ENCODE measurements around the gene KCNK5. TPM values are rescaled to one million over a fixed set of nuclear protein-coding genes. Genes with fewer than 3 reads are reported as not detected.

KCNK5 gene
- total RNA-seq, 2 donors from 2014 or later = 1.1 to 2.0 TPM

DNA sequence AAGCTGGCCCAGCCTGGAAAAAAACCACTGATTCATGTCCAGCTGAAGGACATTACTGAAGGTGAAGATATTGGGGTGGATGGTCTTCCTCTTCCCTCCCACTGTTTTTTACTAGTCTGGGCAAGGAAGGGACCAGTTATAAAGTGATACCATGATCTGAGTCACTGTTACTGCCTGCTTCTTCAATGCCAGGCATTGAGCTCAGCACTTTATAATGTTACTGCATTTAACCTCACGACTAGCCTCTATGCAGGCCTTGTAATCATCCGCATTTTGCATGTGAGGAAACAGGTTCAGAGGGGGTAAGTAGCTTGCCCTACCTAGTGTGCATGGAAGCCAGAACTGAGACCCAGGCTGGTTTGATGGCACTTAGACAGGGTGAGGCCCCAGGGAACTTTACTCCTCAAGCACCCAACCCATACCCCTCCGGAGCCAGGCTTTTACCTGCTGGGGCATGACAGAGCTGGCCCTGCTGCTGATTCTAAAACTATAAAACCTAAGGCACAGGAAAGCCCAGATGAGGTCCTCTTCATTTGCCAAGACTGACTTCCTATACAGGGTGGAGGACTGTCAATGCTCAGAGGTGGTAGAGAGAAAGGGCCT is 11.0 kb upstream of the KCNK5 start:
- Histone ChIP-seq H3K9me3 (no peaks in the 10 kb centered on the region), H3K4me3 (no peak overlapping the region), H3K36me3 (no peaks in the 10 kb centered on the region), H3K4me1 (no peaks in the 10 kb centered on the region), H3K27me3 (no peaks in the 10 kb centered on the region), H3K27ac (no peak overlapping the region)
- TF ChIP-seq, protein P1, sequence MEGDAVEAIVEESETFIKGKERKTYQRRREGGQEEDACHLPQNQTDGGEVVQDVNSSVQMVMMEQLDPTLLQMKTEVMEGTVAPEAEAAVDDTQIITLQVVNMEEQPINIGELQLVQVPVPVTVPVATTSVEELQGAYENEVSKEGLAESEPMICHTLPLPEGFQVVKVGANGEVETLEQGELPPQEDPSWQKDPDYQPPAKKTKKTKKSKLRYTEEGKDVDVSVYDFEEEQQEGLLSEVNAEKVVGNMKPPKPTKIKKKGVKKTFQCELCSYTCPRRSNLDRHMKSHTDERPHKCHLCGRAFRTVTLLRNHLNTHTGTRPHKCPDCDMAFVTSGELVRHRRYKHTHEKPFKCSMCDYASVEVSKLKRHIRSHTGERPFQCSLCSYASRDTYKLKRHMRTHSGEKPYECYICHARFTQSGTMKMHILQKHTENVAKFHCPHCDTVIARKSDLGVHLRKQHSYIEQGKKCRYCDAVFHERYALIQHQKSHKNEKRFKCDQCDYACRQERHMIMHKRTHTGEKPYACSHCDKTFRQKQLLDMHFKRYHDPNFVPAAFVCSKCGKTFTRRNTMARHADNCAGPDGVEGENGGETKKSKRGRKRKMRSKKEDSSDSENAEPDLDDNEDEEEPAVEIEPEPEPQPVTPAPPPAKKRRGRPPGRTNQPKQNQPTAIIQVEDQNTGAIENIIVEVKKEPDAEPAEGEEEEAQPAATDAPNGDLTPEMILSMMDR (IDR thresholded peaks at IDR 0.05) = no peak
- no peak for DNase-seq (ENCODE audit: low spot score)

DNA sequence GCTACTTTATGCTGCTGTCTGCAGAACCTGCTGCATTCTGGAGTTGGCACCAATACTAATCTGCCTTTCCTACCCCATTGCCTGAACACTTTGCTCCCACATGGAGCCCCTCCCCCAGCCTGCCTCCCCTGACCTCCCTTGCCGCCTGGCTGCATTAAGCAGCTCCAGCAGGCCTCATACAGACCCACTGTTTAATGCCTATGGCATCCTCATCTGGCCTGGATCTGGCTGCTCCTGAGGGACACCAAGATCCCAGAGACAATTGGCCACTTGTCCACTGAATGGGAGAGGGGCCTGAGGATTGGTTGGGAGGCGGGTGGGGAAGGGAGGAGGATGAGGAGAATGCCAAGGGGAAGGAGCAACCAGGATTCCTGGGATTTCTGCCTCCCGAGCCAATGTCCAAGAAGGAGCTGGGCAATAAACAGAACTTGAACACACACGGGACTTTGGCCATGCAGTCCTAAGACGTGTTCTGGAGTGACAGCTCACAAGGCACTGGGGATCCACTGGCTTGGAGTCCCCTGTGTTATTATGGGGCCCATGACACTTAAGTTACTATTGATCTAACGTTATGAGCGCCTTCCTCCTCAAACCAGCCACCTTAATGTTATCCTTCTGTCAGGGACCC is 10.4 kb upstream of the KCNK5 start:
- TF ChIP-seq, protein P1 (IDR thresholded peaks at IDR 0.05) = no peak
- no peaks in the 10 kb centered on the region for H3K27me3 ChIP-seq
- H3K4me3 ChIP-seq = no peak overlapping the region
- H3K36me3 ChIP-seq = no peaks in the 10 kb centered on the region
- no peaks in the 10 kb centered on the region for H3K9me3 ChIP-seq
- H3K4me1 ChIP-seq = no peaks in the 10 kb centered on the region
- DNase-seq (ENCODE audit: low spot score) = no peak
- H3K27ac ChIP-seq = no peak overlapping the region

DNA sequence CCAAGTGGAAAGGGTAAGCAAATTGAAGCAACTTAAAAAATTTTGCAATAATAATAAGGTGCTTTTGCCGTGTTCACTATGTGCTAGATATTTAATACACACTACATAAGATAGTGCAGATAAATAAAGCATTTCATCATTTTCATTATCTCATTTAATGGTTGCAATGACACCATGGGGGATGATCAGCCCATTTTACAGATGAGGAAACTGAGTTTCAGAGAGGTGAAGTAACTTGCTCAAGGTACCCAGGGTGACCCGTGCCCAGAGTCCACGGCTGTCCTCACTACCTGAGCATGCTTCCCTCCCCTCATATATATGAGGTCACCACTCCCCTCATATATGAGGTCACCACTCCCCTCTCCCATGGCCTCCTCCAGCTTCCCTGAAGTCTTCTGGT is 7.5 kb upstream of the KCNK5 start:
- Histone ChIP-seq H3K4me1 (no peaks in the 10 kb centered on the region), H3K4me3 (no peak overlapping the region), H3K27me3 (no peaks in the 10 kb centered on the region), H3K9me3 (no peaks in the 10 kb centered on the region), H3K36me3 (no peaks in the 10 kb centered on the region), H3K27ac (no peak overlapping the region)
- no peak for DNase-seq (ENCODE audit: low spot score)
- TF ChIP-seq, protein P1 (IDR thresholded peaks at IDR 0.05) = no peak

- Histone ChIP-seq H3K36me3 (no peaks in the 10 kb centered on the region), H3K4me3 (no peak overlapping the region), H3K4me1 (peaks cover 0 to 12% of the 10 kb centered on the region in 2 donors), H3K27ac (no peak overlapping the region), H3K9me3 (no peaks in the 10 kb centered on the region), H3K27me3 (peaks cover under 1 to 8% of the 10 kb centered on the region in 2 donors)
- TF ChIP-seq, protein P1 (IDR thresholded peaks at IDR 0.05) = no peak
- DNase-seq (ENCODE audit: low spot score) = no peak
These were observed 4.1 kb upstream of the KCNK5 start for GRCh38 chr6:39233333-39233732.

- Histone ChIP-seq H3K27me3 (peaks cover 4 to 8% of the 10 kb centered on the region in 2 donors), H3K27ac (no peak overlapping the region)
These were observed 2.4 kb upstream of the KCNK5 start for GRCh38 chr6:39231521-39232243.

More at GRCh38 chr6:39231521-39232243, 2.4 kb upstream of the KCNK5 start:
- Histone ChIP-seq H3K4me3 (no peak overlapping the region), H3K9me3 (no peaks in the 10 kb centered on the region), H3K36me3 (no peaks in the 10 kb centered on the region), H3K4me1 (peaks cover 0 to 15% of the 10 kb centered on the region in 2 donors)
- DNase-seq (ENCODE audit: low spot score) = no peak
- TF ChIP-seq, protein P1 (IDR thresholded peaks at IDR 0.05) = no peak
